Gastrocnemius medialis (tissue), 4 donors: ENCODE measurements around the gene HOXA6.

Source experiments
- POLR2A ChIP-seq, 2 donors: fragments of 450-650 bp; IDR thresholded peaks; one replicate each; pipeline ENCODE4 v1.6.1; 2017; ENCODE audit warnings: antibody characterized with exemption in 2 of 2, mild to moderate bottlenecking in 2 of 2, moderate library complexity in 2 of 2
- TF ChIP-seq, protein P1 (sequence below), 5 experiments: fragments of 450-650 bp in 3 of 5; fragments of 200-600 bp in 2 of 5; sonication (generic) in 2 of 5; IDR thresholded peaks in 4 of 5; conservative IDR thresholded peaks in 1 of 5; 1 replicate in 4 of 5; 2 replicates in 1 of 5; pipeline ENCODE4 v1.5.1; 2016 to 2019; ENCODE audit warnings: antibody characterized with exemption in 5 of 5, mild to moderate bottlenecking in 3 of 5, moderate library complexity in 3 of 5

DNA sequence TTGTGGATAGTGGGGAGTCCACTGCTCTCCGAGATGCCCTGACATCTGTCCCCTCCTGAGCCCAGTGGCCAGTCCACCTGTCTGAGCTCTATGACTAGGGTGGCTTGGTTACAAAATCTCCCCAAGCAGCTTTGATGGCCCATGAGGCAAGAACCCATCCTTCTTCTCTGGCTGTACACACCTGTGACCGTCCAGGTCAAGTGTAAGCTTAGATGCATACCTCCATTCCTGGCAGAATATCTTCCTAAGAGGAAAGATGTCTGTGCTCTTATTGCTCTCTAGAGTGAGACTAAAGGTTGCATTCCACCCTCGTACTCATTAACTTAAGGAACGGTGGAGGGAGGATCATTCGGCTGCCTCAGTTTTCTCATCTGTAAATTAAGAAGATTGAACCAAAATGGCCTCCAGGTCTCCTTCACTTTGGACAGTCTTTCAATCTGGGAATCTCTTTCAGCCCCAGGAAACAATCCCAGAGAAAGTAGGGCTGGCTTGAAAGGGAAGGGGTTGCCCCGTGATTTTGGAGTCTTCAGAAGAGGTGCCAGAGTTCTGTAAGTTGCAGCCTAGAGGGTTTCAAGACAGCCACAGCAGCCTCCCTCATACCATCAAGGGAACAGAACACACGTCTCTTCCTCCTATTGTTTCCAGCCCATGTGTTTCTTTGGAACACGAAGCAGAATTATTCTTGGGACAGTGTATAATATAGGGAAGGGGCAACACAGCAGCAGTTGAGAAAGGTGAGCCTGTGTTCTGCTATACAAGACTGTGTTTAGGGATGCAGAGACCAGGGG lies 22.5 kb downstream of the HOXA6 start:
- peak in 1 of 2 donors; percentile 41 for TF ChIP-seq POLR2A (IDR thresholded peaks at IDR 0.05)
- TF ChIP-seq, protein P1, sequence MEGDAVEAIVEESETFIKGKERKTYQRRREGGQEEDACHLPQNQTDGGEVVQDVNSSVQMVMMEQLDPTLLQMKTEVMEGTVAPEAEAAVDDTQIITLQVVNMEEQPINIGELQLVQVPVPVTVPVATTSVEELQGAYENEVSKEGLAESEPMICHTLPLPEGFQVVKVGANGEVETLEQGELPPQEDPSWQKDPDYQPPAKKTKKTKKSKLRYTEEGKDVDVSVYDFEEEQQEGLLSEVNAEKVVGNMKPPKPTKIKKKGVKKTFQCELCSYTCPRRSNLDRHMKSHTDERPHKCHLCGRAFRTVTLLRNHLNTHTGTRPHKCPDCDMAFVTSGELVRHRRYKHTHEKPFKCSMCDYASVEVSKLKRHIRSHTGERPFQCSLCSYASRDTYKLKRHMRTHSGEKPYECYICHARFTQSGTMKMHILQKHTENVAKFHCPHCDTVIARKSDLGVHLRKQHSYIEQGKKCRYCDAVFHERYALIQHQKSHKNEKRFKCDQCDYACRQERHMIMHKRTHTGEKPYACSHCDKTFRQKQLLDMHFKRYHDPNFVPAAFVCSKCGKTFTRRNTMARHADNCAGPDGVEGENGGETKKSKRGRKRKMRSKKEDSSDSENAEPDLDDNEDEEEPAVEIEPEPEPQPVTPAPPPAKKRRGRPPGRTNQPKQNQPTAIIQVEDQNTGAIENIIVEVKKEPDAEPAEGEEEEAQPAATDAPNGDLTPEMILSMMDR (IDR thresholded peaks at IDR 0.05 in 4 of 5, conservative IDR thresholded peaks at IDR 0.05 in 1 of 5): no peak
